Colonic mucosa (tissue), 4 donors: ENCODE measurements around the gene DNLZ. TPM values are rescaled to one million over a fixed set of nuclear protein-coding genes. Genes with fewer than 3 reads are reported as not detected.
"Not testable (repeated sequence)": the region's sequence is repeated elsewhere in the genome, so short reads cannot be mapped to it uniquely, and the experiment has no call there.

Source experiments
- DNase-seq: peaks from one replicate; pipeline ENCODE4 v3.0.0-alpha.2; 2020
- H3K27ac ChIP-seq: fragments of 200-600 bp; one replicate; pipeline ENCODE4 v1.8.0; 2021
- H3K27me3 ChIP-seq: fragments of 200-600 bp; one replicate; pipeline ENCODE4 v1.8.0; 2021
- H3K36me3 ChIP-seq: fragments of 200-600 bp; one replicate; pipeline ENCODE4 v1.8.0; 2021
- H3K4me1 ChIP-seq: fragments of 200-600 bp; one replicate; pipeline ENCODE4 v1.8.0; 2021; ENCODE audit warnings: mild to moderate bottlenecking
- H3K4me3 ChIP-seq: fragments of 200-600 bp; one replicate; pipeline ENCODE4 v1.8.0; 2021
- H3K9ac ChIP-seq, 2 donors: one replicate each; pipeline ENCODE4 v1.7.0; 2013; ENCODE audit warnings: control low read depth in 2 of 2, low read depth in 2 of 2, low read length in 2 of 2
- H3K9me3 ChIP-seq: fragments of 200-600 bp; one replicate; pipeline ENCODE4 v1.8.0; 2021
- CTCF ChIP-seq: fragments of 200-600 bp; IDR thresholded peaks from one replicate; pipeline ENCODE4 v1.8.0; 2022; ENCODE audit warnings: antibody characterized with exemption, mild to moderate bottlenecking
- intact Hi-C: fragments of 100-400 bp; cut with DNase I; formaldehyde crosslinking; loops from one replicate; pipeline ENCODE4 v1.14.1; 2022
- total RNA-seq, 2 donors: library from RNA; stranded (reverse); fragmentation: NEBNext Ultra II Directional in 1 of 2; extraction: Animal tissue kit (Norgen Biotek cat#: 25700) in 1 of 2; gene quantifications; one replicate each; pipeline ENCODE4 v1.2.1, GENCODE V29; 2021
- donor health status: healthy.
- donor health status: DM: no; HTN: no; CAD: no.
- donor health status: DM: no; HTN: no; CAD: no.

The DNLZ gene
- total RNA-seq, 2 donors from 2014 or later = 10.0 to 10.8 TPM

GRCh38 chr9:136324501-136325300 is 38.8 kb downstream of the DNLZ start:
- H3K9ac ChIP-seq = no peak overlapping the region
- intact Hi-C loops = no loop called here
- no peak for TF ChIP-seq CTCF
- no peak overlapping the region for H3K4me3 ChIP-seq
- no peaks in the 10 kb centered on the region for H3K4me1 ChIP-seq
- H3K9me3 ChIP-seq = no peaks in the 10 kb centered on the region
- H3K27ac ChIP-seq = no peak overlapping the region
- no peaks in the 10 kb centered on the region for H3K36me3 ChIP-seq
- DNase-seq = no peak
- H3K27me3 ChIP-seq = peaks cover 10% of the 10 kb centered on the region

GRCh38 chr9:136323371-136323789 is 40.2 kb downstream of the DNLZ start:
- no peak overlapping the region for H3K27ac ChIP-seq
- no peaks in the 10 kb centered on the region for H3K4me1 ChIP-seq
- H3K9ac ChIP-seq = no peak overlapping the region
- DNase-seq = no peak
- TF ChIP-seq CTCF = no peak
- no peaks in the 10 kb centered on the region for H3K9me3 ChIP-seq
- intact Hi-C loops = no loop called here
- no peaks in the 10 kb centered on the region for H3K36me3 ChIP-seq
- peaks cover 10% of the 10 kb centered on the region for H3K27me3 ChIP-seq
- H3K4me3 ChIP-seq = no peak overlapping the region

- DNase-seq = no peak
- no peaks in the 10 kb centered on the region for H3K9me3 ChIP-seq
- H3K27ac ChIP-seq = no peak overlapping the region
- H3K9ac ChIP-seq = no peak overlapping the region
- H3K36me3 ChIP-seq = no peaks in the 10 kb centered on the region
- TF ChIP-seq CTCF = no peak
- H3K4me3 ChIP-seq = no peak overlapping the region
- intact Hi-C loops = no loop called here
- H3K27me3 ChIP-seq = peaks cover 6% of the 10 kb centered on the region
- no peaks in the 10 kb centered on the region for H3K4me1 ChIP-seq
These were observed 40.7 kb downstream of the DNLZ start for GRCh38 chr9:136322756-136323330.

- H3K9ac ChIP-seq = no peak overlapping the region
- intact Hi-C loops = no loop called here
- no peak for TF ChIP-seq CTCF
- peaks cover 4% of the 10 kb centered on the region for H3K27me3 ChIP-seq
- H3K27ac ChIP-seq = no peak overlapping the region
- H3K4me1 ChIP-seq = no peaks in the 10 kb centered on the region
- no peaks in the 10 kb centered on the region for H3K9me3 ChIP-seq
- DNase-seq = no peak
- no peak overlapping the region for H3K4me3 ChIP-seq
- H3K36me3 ChIP-seq = no peaks in the 10 kb centered on the region
These were observed 42.0 kb downstream of the DNLZ start for GRCh38 chr9:136321561-136321960.

GRCh38 chr9:136320972-136321371 is 42.6 kb downstream of the DNLZ start:
- H3K9ac ChIP-seq, H3K27me3 ChIP-seq, H3K4me3 ChIP-seq, H3K27ac ChIP-seq, H3K4me1 ChIP-seq, H3K9me3 ChIP-seq, DNase-seq, H3K36me3 ChIP-seq, intact Hi-C loops: not testable (repeated sequence)

GRCh38 chr9:136319955-136320354 is 43.6 kb downstream of the DNLZ start:
- DNase-seq, H3K36me3 ChIP-seq, H3K4me1 ChIP-seq, H3K9ac ChIP-seq, H3K4me3 ChIP-seq, H3K9me3 ChIP-seq, H3K27ac ChIP-seq, H3K27me3 ChIP-seq, intact Hi-C loops: not testable (repeated sequence)

GRCh38 chr9:136319244-136319643 is 44.3 kb downstream of the DNLZ start:
- H3K9me3 ChIP-seq, H3K36me3 ChIP-seq, H3K4me3 ChIP-seq, H3K27me3 ChIP-seq, H3K9ac ChIP-seq, DNase-seq, H3K4me1 ChIP-seq, H3K27ac ChIP-seq, intact Hi-C loops: not testable (repeated sequence)
